Suprapubic skin (tissue), 3 donors: ENCODE measurements around the gene GPC5.

Experiments used
- EP300 ChIP-seq: sonication (generic); formaldehyde crosslinking; IDR thresholded peaks from one replicate; pipeline ENCODE4 v1.6.1; 2017; ENCODE audit warnings: antibody characterized with exemption
- TF ChIP-seq, protein P1 (sequence below), 2 donors: fragments of 200-600 bp in 1 of 2; fragments of 450-650 bp in 1 of 2; sonication (generic) in 1 of 2; IDR thresholded peaks; one replicate each; pipeline ENCODE4 v1.5.1; 2016 to 2019; ENCODE audit warnings: antibody characterized with exemption in 2 of 2, mild to moderate bottlenecking in 1 of 2, moderate library complexity in 1 of 2

DNA sequence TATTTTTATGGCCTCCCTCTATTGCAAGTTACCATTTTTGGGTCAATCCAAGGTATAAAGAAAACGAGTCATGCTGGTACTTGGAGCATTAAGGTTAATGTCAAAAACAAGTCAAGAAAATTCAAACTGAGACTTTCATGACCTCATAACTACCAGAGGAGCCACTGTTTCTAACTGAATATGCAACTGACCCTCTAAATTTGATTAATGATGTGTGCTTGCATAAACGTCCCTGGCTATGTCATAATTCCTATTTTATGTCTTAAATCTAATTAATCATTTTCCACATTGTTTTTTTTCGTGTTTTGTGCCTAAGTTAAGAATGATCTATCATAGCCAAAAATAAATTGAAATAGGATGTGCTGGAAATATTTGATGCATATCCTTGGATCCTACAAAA is 1431.5 kb downstream of the GPC5 start:
- no peak for TF ChIP-seq EP300
- TF ChIP-seq, protein P1, sequence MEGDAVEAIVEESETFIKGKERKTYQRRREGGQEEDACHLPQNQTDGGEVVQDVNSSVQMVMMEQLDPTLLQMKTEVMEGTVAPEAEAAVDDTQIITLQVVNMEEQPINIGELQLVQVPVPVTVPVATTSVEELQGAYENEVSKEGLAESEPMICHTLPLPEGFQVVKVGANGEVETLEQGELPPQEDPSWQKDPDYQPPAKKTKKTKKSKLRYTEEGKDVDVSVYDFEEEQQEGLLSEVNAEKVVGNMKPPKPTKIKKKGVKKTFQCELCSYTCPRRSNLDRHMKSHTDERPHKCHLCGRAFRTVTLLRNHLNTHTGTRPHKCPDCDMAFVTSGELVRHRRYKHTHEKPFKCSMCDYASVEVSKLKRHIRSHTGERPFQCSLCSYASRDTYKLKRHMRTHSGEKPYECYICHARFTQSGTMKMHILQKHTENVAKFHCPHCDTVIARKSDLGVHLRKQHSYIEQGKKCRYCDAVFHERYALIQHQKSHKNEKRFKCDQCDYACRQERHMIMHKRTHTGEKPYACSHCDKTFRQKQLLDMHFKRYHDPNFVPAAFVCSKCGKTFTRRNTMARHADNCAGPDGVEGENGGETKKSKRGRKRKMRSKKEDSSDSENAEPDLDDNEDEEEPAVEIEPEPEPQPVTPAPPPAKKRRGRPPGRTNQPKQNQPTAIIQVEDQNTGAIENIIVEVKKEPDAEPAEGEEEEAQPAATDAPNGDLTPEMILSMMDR (IDR thresholded peaks at IDR 0.05) = no peak
